ENCODE data around the gene RHOA.
"Not testable (repeated sequence)": the region's sequence is repeated elsewhere in the genome, so short reads cannot be mapped to it uniquely, and the experiment has no call there.

Gene RHOA

DNA sequence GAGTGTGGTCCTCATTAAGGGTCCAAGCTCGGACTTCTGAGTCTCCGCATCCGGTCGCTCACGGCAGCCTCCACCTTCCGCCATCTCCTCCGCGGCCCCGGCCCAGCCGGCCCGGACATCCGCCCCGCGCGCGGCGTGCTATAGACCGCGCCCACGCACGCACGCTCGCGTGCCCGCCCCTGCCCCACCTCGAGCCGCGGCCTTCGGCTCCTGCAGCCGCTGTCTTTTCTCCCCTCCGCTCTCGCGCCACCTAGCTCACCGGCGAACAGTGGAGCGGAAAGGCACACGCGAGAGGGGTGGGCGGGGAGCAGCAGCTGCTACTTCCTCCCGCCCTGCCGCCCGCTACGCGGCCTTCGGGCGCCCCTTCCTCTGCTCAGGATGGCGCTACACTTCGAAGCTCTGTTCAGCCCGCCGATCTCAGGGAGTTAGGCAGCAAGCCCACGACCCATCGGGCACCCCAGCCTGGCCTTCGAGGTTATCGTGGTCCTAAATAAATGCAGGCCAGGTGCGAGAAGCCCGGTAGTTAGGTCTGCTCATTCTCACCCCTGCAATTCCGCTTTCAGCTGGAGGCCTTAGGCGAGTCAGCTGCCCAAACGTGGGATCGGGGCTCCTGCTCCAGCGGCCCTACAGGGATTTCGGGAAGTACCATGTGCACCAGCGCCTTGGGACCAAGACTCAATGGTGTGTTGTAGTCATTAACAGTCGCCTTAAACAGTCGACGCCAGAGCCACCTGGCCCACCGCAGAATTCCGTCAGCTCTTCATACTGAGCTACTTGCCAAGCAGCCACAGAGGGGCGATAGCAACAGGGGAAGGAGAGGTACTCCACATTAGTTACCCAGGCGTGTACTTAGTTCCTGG lies 71.6 kb downstream of the RHOA start, which contains the start of gene USP4:
Gene USP4, minus strand, starts transcription at position 113 of the 860 bp plus-strand sequence. Its CDS starts 29 bp downstream, at position 84.
- TF ChIP-seq POLR2AphosphoS5 (IDR thresholded peaks at IDR 0.05; ENCODE audit: low read depth, low read length) (peak; percentile 89), POLR2A (IDR thresholded peaks at IDR 0.05; ENCODE audit: low read depth, low read length) (peak; percentile 94), TAF1 (IDR thresholded peaks at IDR 0.05; ENCODE audit: borderline replicate concordance, low read depth, low read length) (peak; percentile 88)

DNA sequence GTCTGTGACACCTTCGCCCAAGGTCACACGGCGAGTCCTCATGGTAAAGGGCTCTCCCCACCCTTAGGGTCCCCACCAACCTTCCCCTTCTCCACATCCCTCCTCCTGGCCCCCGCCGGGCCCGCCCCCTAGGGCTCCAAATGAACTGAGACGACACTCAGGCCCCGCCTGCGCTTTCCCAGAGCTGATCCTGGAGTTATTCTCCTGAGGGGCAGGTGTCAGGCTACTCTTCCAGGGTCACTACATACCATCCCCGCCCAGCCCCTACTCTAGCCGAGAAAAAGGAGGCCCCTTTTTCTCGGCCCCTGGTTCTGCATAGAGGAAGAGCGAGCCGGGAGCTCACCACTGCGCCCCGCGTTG lies 72.2 kb downstream of the RHOA start:
- no peak for DNase-seq (ENCODE audit: insufficient read length)

More for the DNA sequence above, 71.6 kb downstream of the RHOA start, which contains the start of gene USP4:
- DNase-seq (ENCODE audit: insufficient read length) (peak; percentile 84), FAIRE-seq (peak; percentile 99)

DNA sequence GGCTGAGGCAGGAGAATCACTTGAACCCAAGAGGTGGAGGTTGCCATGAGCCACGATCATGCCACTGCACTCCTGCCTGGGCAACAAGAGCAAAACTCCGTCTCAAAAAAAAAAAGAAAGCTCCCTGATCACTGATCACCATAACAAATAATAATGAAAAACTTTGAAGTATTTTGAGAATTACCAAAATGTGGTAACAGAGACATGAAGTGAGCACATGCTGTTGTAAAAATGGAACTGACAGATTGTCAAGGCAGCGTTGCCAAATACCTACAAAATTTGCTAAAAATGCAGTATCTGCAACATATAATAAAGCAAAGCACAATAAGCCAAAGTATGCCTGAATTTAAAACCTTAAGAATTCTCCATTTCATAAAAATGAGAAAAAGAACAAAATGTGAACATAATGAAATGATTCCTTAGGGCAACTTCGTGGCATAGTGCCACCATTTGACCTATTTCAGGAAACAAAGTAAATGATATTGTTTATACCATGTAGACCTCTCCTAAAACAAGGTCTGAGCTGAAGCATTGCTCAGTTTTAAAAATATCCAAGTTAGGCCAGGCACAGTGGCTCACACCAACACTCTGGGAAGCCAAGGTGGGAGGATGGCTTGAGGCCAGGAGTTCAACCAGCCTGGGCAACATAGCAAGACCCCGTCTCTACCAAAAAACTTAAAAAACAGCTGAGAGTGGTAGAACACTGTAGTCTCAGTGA lies 77.7 kb downstream of the RHOA start:
- FAIRE-seq (peak; percentile 9), DNase-seq (ENCODE audit: insufficient read length) (no peak)
- TF ChIP-seq POLR2A (IDR thresholded peaks at IDR 0.05; ENCODE audit: low read depth, low read length) (no peak), POLR2AphosphoS5 (IDR thresholded peaks at IDR 0.05; ENCODE audit: low read depth, low read length) (no peak), TAF1 (IDR thresholded peaks at IDR 0.05; ENCODE audit: borderline replicate concordance, low read depth, low read length) (no peak)

More for the DNA sequence above, 72.2 kb downstream of the RHOA start:
- TF ChIP-seq POLR2AphosphoS5 (IDR thresholded peaks at IDR 0.05; ENCODE audit: low read depth, low read length) (no peak), POLR2A (IDR thresholded peaks at IDR 0.05; ENCODE audit: low read depth, low read length) (no peak), TAF1 (IDR thresholded peaks at IDR 0.05; ENCODE audit: borderline replicate concordance, low read depth, low read length) (no peak)
- FAIRE-seq, result no peak

DNA sequence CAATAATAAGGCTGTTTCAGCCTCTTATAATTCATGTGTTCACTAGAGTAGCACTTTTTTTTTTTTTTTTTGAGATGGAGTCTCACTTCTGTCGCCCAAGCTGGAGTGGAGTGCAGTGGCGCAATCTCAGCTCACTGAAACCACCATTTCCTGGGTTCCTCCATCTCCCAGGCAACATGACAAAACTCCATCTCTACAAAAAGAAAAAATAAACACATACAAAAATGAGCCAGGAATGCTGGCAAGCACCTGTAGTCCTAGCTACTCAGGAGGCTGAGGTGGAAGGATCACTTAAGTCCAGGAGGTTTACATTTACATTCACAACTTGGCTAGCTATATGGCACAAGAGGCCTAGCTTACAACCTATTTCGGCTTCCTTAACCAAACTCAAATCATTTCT lies 78.7 kb downstream of the RHOA start:
- no peak for TF ChIP-seq POLR2A (IDR thresholded peaks at IDR 0.05; ENCODE audit: low read depth, low read length)
- no peak for TF ChIP-seq POLR2AphosphoS5 (IDR thresholded peaks at IDR 0.05; ENCODE audit: low read depth, low read length)
- no peak for TF ChIP-seq TAF1 (IDR thresholded peaks at IDR 0.05; ENCODE audit: borderline replicate concordance, low read depth, low read length)
- FAIRE-seq (no peak), DNase-seq (ENCODE audit: insufficient read length) (no peak)

DNA sequence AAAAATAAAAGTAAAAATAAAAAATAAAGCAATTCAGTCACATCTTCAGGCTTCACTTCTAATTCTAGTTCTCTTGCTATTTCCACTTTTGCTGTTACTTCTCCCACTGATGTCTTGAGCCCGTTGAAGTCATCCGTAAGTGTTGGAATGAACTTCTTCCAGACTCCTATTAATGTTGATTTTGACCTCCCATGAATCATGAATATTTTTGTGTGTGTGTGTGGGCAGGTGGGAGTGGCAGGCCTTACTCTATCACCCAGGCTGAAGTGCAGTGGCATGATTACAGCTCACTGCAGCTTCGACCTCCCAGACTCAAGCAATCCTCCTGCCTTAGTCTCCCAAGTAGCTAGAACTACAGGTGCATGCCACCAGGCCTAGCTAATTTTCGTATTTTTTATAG lies 82.6 kb downstream of the RHOA start:
- FAIRE-seq, result no peak

DNA sequence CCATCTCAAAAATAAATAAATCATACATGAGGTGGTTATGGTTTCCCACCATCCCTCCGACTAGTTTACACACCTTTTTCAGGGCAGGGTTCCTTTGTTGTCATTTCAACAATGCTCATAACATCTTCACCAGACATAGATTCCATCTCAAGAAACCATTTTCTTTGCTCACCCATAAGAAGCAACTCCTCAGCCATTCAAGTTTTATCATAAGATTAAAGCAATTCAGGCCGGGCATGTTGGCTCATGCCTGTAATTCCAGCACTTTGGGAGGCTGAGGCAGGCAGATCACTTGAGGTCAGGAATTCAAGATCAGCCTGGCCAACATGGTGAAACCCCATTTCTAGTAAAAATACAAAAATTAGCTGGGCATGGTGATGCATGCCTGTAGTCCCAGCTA lies 83.4 kb downstream of the RHOA start:
- DNase-seq (ENCODE audit: insufficient read length); FAIRE-seq: not testable (repeated sequence)

More for the DNA sequence above, 82.6 kb downstream of the RHOA start:
- DNase-seq (ENCODE audit: insufficient read length), result no peak
- TF ChIP-seq POLR2A (IDR thresholded peaks at IDR 0.05; ENCODE audit: low read depth, low read length) (no peak), TAF1 (IDR thresholded peaks at IDR 0.05; ENCODE audit: borderline replicate concordance, low read depth, low read length) (no peak), POLR2AphosphoS5 (IDR thresholded peaks at IDR 0.05; ENCODE audit: low read depth, low read length) (no peak)

DNA sequence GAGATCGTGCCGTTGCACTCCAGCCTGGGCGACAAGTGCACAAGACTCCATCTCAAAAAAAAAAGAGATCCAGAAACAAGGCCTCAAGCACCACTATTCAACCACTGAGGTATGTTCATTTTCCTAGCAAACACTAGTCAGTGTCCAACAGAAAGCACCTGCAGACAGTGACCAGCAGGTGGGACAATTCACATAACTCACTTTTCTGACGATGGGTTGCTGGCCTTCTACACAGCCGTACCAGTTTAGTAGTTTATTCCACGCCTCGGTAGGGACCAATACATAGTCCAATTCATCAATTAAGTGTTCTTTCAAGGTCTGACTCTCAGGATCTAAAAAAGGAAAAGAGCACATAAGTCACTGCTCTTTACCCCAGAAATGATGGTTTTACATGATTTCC lies 84.3 kb downstream of the RHOA start:
- no peak for DNase-seq (ENCODE audit: insufficient read length)
- FAIRE-seq, result peak; percentile 70
- TF ChIP-seq POLR2AphosphoS5 (IDR thresholded peaks at IDR 0.05; ENCODE audit: low read depth, low read length), result no peak
- no peak for TF ChIP-seq POLR2A (IDR thresholded peaks at IDR 0.05; ENCODE audit: low read depth, low read length)
- TF ChIP-seq TAF1 (IDR thresholded peaks at IDR 0.05; ENCODE audit: borderline replicate concordance, low read depth, low read length), result no peak

DNA sequence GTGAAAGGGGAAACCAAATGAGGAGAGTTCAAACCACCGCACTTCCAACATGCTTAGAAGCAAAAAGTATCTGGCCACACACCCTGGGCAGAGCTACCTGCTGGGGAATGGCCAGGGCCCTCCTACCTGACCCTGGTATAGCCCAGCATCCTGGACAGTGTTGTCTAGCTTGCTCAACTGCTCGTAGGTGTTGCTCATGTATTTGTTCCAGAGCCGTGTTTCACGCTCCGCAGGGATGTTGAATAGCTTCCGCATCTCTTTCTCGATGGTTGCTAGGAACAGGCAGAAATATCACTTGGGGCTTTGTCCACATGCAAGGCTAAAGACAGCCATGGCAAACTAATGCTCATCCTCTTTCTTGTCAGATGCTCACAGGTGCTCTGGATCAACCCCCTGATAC lies 87.0 kb downstream of the RHOA start:
- DNase-seq (ENCODE audit: insufficient read length) (no peak), FAIRE-seq (no peak)
- no peak for TF ChIP-seq TAF1 (IDR thresholded peaks at IDR 0.05; ENCODE audit: borderline replicate concordance, low read depth, low read length)
- no peak for TF ChIP-seq POLR2AphosphoS5 (IDR thresholded peaks at IDR 0.05; ENCODE audit: low read depth, low read length)
- TF ChIP-seq POLR2A (IDR thresholded peaks at IDR 0.05; ENCODE audit: low read depth, low read length), result no peak

DNA sequence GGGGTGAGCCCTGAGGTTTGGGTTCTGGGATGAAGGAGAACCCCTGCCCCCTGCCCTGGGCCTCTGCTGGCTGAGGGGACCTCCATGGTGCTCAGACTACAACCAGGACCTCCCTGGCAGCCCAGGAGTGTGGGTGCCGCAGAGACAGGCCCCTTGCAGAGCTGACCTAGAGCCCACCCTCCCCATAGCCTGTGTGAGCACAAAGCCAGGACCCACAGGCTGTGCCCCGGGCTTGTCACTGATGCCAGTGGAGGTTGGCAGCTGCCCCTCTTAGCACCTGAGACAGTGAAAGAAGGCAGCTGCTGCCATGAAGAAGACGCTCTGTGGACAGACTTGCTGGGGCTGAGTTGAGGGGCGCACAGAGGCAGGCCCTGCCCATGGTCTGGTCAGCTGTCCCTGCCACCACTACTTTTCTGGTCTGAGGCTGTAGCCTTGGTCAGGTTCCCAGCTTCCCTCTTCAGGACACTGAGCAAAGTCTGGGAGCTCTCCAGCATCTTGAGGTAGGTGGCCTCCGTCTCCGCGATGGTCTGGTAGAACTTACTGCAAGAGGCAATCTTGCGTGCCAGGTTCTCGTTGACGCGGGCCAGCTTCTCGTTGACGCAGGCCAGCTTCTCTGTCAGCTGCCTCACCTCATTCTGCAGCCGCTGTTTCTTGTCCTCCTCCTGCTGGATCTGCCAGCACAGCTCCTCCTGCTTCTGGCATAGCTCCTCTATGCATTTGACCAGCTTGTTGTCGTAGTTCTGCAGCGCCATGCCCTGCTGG lies 94.9 kb downstream of the RHOA start:
- DNase-seq (ENCODE audit: insufficient read length), result no peak
- no peak for TF ChIP-seq POLR2AphosphoS5 (IDR thresholded peaks at IDR 0.05; ENCODE audit: low read depth, low read length)
- no peak for TF ChIP-seq TAF1 (IDR thresholded peaks at IDR 0.05; ENCODE audit: borderline replicate concordance, low read depth, low read length)
- no peak for TF ChIP-seq POLR2A (IDR thresholded peaks at IDR 0.05; ENCODE audit: low read depth, low read length)
- FAIRE-seq, result no peak

DNA sequence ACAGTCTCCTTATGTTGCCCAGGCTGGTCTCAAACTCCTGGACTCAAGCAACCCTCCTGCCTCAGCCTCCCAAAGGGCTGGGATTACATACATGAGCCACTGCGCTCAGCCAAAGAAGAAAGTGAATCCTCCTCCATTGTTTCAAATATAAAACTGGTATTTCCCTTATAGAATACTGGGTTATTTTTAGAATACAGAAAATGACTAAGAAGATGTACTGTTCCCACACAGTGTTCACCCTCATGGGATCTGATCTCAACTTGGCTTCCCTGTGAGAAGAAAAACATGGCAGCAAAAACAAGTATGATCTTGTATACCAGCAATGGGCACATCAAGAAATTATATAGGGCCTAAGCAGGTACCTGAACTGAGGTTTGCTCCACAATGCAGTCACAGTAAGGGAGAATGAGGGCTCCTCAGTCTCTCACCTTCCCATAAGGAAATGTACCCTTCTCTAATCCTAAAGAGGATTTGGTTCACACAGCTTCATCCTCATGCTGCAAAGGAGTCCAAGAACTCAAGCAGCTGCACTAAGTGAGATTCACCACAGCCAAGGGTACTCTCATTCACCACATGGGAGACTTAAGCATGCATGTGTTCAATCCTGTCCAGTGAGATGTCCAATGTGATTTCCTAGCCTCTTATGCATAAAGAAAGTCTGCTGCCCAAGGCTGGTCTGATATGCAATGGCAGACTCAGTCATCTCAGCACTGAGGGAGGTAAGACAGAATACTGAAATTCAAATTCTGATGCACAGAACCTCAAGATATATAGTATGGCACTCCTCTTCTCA lies 97.7 kb downstream of the RHOA start:
- peak; percentile 24 for FAIRE-seq
- TF ChIP-seq TAF1 (IDR thresholded peaks at IDR 0.05; ENCODE audit: borderline replicate concordance, low read depth, low read length) (no peak), POLR2A (IDR thresholded peaks at IDR 0.05; ENCODE audit: low read depth, low read length) (no peak), POLR2AphosphoS5 (IDR thresholded peaks at IDR 0.05; ENCODE audit: low read depth, low read length) (no peak)
- DNase-seq (ENCODE audit: insufficient read length), result no peak

Data from GM12892 (cell line).